ENCODE measurements around the gene BBS9. TPM values are rescaled to one million over a fixed set of nuclear protein-coding genes. Genes with fewer than 3 reads are reported as not detected.
"Not testable (repeated sequence)": the region's sequence is repeated elsewhere in the genome, so short reads cannot be mapped to it uniquely, and the experiment has no call there.

BBS9 gene
- total and polyA plus RNA-seq, 4 donors, result 2.3 to 9.5 (median 4.5) TPM

DNA sequence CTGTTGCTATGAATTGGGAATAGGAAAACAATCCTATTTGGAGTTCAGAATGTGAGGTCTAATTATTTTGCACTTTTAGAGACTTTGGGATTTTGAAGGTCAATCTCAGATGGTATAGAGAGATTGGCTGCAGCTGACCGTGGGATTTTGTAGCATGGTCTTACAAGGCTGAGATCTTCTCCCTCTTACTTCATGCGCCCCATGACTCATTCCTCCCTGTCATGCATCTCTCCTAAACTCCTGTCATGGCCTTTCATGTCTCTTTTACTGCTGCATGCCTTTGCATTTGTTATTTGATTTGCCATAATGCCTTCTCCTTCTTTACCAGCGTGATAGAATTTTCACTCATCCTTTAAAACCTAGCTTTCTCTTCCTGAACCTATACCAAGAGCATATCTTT, 133.1 kb downstream of the BBS9 start:
- Histone ChIP-seq H3K27ac (ENCODE audit: low read depth in 1 of 2, low read length in 2 of 2) (no peak overlapping the region), H3K4me1 (ENCODE audit: control insufficient read depth in 4 of 4, insufficient read depth in 4 of 4, low read length in 3 of 4) (peaks cover 0 to 2% (median 0%) of the 10 kb centered on the region in 4 donors), H3K9me3 (ENCODE audit: control insufficient read depth in 4 of 4, low read length in 3 of 4) (no peaks in the 10 kb centered on the region), H3K36me3 (ENCODE audit: control insufficient read depth in 4 of 4, insufficient read depth in 3 of 4, low read depth in 1 of 4, low read length in 3 of 4) (no peaks in the 10 kb centered on the region), H3K4me3 (ENCODE audit: low read depth in 1 of 3, low read length in 3 of 3) (no peak overlapping the region), H3K9ac (ENCODE audit: low read depth in 1 of 2, low read length in 2 of 2) (no peak overlapping the region), H3K27me3 (ENCODE audit: control insufficient read depth in 4 of 4, insufficient read depth in 4 of 4, low read length in 3 of 4) (no peaks in the 10 kb centered on the region)
- no peak for DNase-seq (ENCODE audit: low spot score)
- 97% methylated on average over 3 of the region's 3 CpGs for WGBS
- TF ChIP-seq HNF4G (IDR thresholded peaks at IDR 0.05), result no peak
- TF ChIP-seq, protein P1, sequence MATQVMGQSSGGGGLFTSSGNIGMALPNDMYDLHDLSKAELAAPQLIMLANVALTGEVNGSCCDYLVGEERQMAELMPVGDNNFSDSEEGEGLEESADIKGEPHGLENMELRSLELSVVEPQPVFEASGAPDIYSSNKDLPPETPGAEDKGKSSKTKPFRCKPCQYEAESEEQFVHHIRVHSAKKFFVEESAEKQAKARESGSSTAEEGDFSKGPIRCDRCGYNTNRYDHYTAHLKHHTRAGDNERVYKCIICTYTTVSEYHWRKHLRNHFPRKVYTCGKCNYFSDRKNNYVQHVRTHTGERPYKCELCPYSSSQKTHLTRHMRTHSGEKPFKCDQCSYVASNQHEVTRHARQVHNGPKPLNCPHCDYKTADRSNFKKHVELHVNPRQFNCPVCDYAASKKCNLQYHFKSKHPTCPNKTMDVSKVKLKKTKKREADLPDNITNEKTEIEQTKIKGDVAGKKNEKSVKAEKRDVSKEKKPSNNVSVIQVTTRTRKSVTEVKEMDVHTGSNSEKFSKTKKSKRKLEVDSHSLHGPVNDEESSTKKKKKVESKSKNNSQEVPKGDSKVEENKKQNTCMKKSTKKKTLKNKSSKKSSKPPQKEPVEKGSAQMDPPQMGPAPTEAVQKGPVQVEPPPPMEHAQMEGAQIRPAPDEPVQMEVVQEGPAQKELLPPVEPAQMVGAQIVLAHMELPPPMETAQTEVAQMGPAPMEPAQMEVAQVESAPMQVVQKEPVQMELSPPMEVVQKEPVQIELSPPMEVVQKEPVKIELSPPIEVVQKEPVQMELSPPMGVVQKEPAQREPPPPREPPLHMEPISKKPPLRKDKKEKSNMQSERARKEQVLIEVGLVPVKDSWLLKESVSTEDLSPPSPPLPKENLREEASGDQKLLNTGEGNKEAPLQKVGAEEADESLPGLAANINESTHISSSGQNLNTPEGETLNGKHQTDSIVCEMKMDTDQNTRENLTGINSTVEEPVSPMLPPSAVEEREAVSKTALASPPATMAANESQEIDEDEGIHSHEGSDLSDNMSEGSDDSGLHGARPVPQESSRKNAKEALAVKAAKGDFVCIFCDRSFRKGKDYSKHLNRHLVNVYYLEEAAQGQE (IDR thresholded peaks at IDR 0.05), result no peak
- TF ChIP-seq GABPA (IDR thresholded peaks at IDR 0.05 in 1 of 2, conservative IDR thresholded peaks at IDR 0.05 in 1 of 2), result no peak
- TF ChIP-seq ATF3 (IDR thresholded peaks at IDR 0.05), result no peak

- H3K36me3 ChIP-seq (ENCODE audit: control insufficient read depth in 4 of 4, insufficient read depth in 3 of 4, low read depth in 1 of 4, low read length in 3 of 4); H3K9me3 ChIP-seq (ENCODE audit: control insufficient read depth in 4 of 4, low read length in 3 of 4); H3K4me3 ChIP-seq (ENCODE audit: low read depth in 1 of 3, low read length in 3 of 3); H3K9ac ChIP-seq (ENCODE audit: low read depth in 1 of 2, low read length in 2 of 2); H3K27ac ChIP-seq (ENCODE audit: low read depth in 1 of 2, low read length in 2 of 2); H3K27me3 ChIP-seq (ENCODE audit: control insufficient read depth in 4 of 4, insufficient read depth in 4 of 4, low read length in 3 of 4); DNase-seq (ENCODE audit: low spot score); H3K4me1 ChIP-seq (ENCODE audit: control insufficient read depth in 4 of 4, insufficient read depth in 4 of 4, low read length in 3 of 4): not testable (repeated sequence)
- WGBS, result 98% methylated on average over 4 of the region's 4 CpGs
These were observed 142.5 kb downstream of the BBS9 start for GRCh38 chr7:33271839-33272371.

DNA sequence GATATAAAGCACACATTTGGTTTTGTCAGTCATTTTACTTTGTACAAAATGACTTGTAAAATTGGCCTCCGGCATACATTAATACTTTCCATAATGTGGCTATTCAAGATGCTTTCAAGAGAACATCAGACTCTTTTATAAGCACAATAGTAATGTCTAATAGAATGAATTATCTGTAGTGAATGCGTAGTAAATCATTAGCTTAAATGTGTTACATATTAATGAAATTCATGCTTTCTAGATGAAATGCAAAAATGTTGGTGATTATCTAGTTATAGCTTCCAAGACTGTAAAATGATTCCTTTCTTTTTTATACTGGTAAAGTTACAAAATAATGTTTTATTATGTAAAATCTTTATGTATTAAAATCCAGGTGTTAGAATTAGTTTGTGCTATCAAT, 144.0 kb downstream of the BBS9 start:
- H3K27ac ChIP-seq (ENCODE audit: low read depth in 1 of 2, low read length in 2 of 2), result no peak overlapping the region
- DNase-seq (ENCODE audit: low spot score), result no peak
- no peak for TF ChIP-seq RAD21 (IDR thresholded peaks at IDR 0.05)
- TF ChIP-seq, protein P1 (IDR thresholded peaks at IDR 0.05), result no peak
- TF ChIP-seq SP1 (IDR thresholded peaks at IDR 0.05), result no peak
- TF ChIP-seq RXRA (IDR thresholded peaks at IDR 0.05), result no peak
- TF ChIP-seq, protein P2, sequence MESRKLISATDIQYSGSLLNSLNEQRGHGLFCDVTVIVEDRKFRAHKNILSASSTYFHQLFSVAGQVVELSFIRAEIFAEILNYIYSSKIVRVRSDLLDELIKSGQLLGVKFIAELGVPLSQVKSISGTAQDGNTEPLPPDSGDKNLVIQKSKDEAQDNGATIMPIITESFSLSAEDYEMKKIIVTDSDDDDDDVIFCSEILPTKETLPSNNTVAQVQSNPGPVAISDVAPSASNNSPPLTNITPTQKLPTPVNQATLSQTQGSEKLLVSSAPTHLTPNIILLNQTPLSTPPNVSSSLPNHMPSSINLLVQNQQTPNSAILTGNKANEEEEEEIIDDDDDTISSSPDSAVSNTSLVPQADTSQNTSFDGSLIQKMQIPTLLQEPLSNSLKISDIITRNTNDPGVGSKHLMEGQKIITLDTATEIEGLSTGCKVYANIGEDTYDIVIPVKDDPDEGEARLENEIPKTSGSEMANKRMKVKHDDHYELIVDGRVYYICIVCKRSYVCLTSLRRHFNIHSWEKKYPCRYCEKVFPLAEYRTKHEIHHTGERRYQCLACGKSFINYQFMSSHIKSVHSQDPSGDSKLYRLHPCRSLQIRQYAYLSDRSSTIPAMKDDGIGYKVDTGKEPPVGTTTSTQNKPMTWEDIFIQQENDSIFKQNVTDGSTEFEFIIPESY (IDR thresholded peaks at IDR 0.05), result no peak
- no peak for TF ChIP-seq TAF1 (conservative IDR thresholded peaks at IDR 0.05)
- TF ChIP-seq YY1 (IDR thresholded peaks at IDR 0.05), result no peak
- no peak for TF ChIP-seq JUND (IDR thresholded peaks at IDR 0.05)
- no peak for TF ChIP-seq HNF4G (IDR thresholded peaks at IDR 0.05)
- TF ChIP-seq, protein P3, sequence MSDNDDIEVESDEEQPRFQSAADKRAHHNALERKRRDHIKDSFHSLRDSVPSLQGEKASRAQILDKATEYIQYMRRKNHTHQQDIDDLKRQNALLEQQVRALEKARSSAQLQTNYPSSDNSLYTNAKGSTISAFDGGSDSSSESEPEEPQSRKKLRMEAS (IDR thresholded peaks at IDR 0.05), result no peak
- TF ChIP-seq EGR1 (IDR thresholded peaks at IDR 0.05; ENCODE audit: low read depth in 2 of 2), result no peak
- TF ChIP-seq HNF4A (conservative IDR thresholded peaks at IDR 0.05), result no peak
- peaks cover 0 to 7% (median 2%) of the 10 kb centered on the region in 4 donors for H3K9me3 ChIP-seq (ENCODE audit: control insufficient read depth in 4 of 4, low read length in 3 of 4)
- no peaks in the 10 kb centered on the region for H3K4me1 ChIP-seq (ENCODE audit: control insufficient read depth in 4 of 4, insufficient read depth in 4 of 4, low read length in 3 of 4)
- no peak overlapping the region for H3K4me3 ChIP-seq (ENCODE audit: low read depth in 1 of 3, low read length in 3 of 3)
- H3K36me3 ChIP-seq (ENCODE audit: control insufficient read depth in 4 of 4, insufficient read depth in 3 of 4, low read depth in 1 of 4, low read length in 3 of 4), result peaks cover 0 to 5% (median 1%) of the 10 kb centered on the region in 4 donors
- no peaks in the 10 kb centered on the region for H3K27me3 ChIP-seq (ENCODE audit: control insufficient read depth in 4 of 4, insufficient read depth in 4 of 4, low read length in 3 of 4)
- 98% methylated on average over 2 of the region's 2 CpGs for WGBS
- no peak overlapping the region for H3K9ac ChIP-seq (ENCODE audit: low read depth in 1 of 2, low read length in 2 of 2)
